Kidney (tissue), 14 donors: Measurements from ENCODE around the gene MKNK2. TPM values are rescaled to one million over a fixed set of nuclear protein-coding genes. Genes with fewer than 3 reads are reported as not detected.
A peak's percentile ranks its signal among the peaks of the same experiment; 100 is the strongest.
"Not testable (repeated sequence)": the region's sequence is repeated elsewhere in the genome, so short reads cannot be mapped to it uniquely, and the experiment has no call there.

ENCODE experiments used
- DNase-seq, 5 donors: peaks; one replicate each; pipeline ENCODE4 v3.0.0-alpha.2; 2013 to 2020
- FAIRE-seq: peaks from 2 replicates; lab custom pipeline; 2012; peaks lifted over from hg19 to GRCh38; lab: Jason Lieb, UNC
- H3K27ac ChIP-seq, 2 donors: one replicate each; pipeline ENCODE4 v1.7.0; 2013; ENCODE audit warnings: low read depth in 2 of 2, low read length in 2 of 2, inconsistent platforms in 1 of 2
- H3K27me3 ChIP-seq: one replicate; pipeline ENCODE4 v1.7.1; 2013; ENCODE audit warnings: low read length, inconsistent platforms; ENCODE audit not compliant: control insufficient read depth, insufficient read depth
- H3K36me3 ChIP-seq, 3 donors: one replicate each; pipeline versions ENCODE4 v1.7.0 to v1.7.1; 2013; ENCODE audit warnings: low read length in 3 of 3, control low read depth in 1 of 3, inconsistent platforms in 1 of 3; ENCODE audit not compliant: insufficient read depth in 3 of 3, control insufficient read depth in 2 of 3
- H3K4me1 ChIP-seq, 3 donors: one replicate each; pipeline versions ENCODE4 v1.7.0 to v1.7.1; 2013; ENCODE audit warnings: low read length in 3 of 3, inconsistent platforms in 1 of 3, low read depth in 1 of 3; ENCODE audit not compliant: control insufficient read depth in 2 of 3, insufficient read depth in 2 of 3
- H3K4me3 ChIP-seq, 3 donors: one replicate each; pipeline versions ENCODE4 v1.7.0 to v1.8.1; 2013; ENCODE audit warnings: low read length in 3 of 3, control low read depth in 1 of 3, inconsistent platforms in 1 of 3
- H3K9ac ChIP-seq, 3 donors: one replicate each; pipeline versions ENCODE4 v1.7.0 to v1.7.1; 2013; ENCODE audit warnings: low read length in 3 of 3, control low read depth in 1 of 3, inconsistent platforms in 1 of 3
- H3K9me3 ChIP-seq, 3 donors: one replicate each; pipeline versions ENCODE4 v1.7.0 to v1.7.1; 2013; ENCODE audit warnings: low read length in 3 of 3, control low read depth in 1 of 3, inconsistent platforms in 1 of 3; ENCODE audit not compliant: control insufficient read depth in 2 of 3, insufficient read depth in 1 of 3
- intact Hi-C: fragments of 100-400 bp; cut with DNase I; formaldehyde crosslinking; loops from one replicate; pipeline ENCODE4 v1.11.1; 2022
- polyA plus RNA-seq: library from polyadenylated mRNA; stranded (reverse); fragments of 350-450 nt; fragmentation: Illumina TruSeq; extraction: RNeasy Lipid Tissue Mini Kit (QIAGEN cat#74804); gene quantifications from one replicate; pipeline ENCODE4 v1.2.3, GENCODE V29; 2014; ENCODE audit warnings: low read depth, low replicate concordance; ENCODE audit not compliant: insufficient read depth
- total RNA-seq: library from RNA; stranded (reverse); fragmentation: NEBNext Ultra II Directional; extraction: Animal tissue kit (Norgen Biotek cat#: 25700); gene quantifications from one replicate; pipeline ENCODE4 v1.2.1, GENCODE V29; 2021
- TF ChIP-seq, protein P1 (sequence below): IDR thresholded peaks from 3 replicates; pipeline ENCODE4 v1.5.1; 2012; ENCODE audit warnings: mild to moderate bottlenecking, moderate library complexity, borderline replicate concordance; ENCODE audit not compliant: insufficient read depth; ENCODE audit errors: extremely low read depth
- donor health status: control.
- donor health status: control.
- donor health status: control.
- donor health status: control.
- donor health status: control.
- donor health status: DM: yes; HTN: yes; CAD: no.
- donor health status: Normal renal cell carcinoma (clear cell type).

Gene MKNK2
- total and polyA plus RNA-seq, 2 donors from 2014 or later = 67.2 to 190 TPM

GRCh38 chr19:2097203-2097885 lies 46.3 kb upstream of the MKNK2 start:
- H3K4me3 ChIP-seq = peak overlapping the region in 2 of 3 donors; percentile 44 to 65
- no peak overlapping the region for H3K9ac ChIP-seq
- peak overlapping the region; percentile 59 to 71 for H3K27ac ChIP-seq
- peaks cover 0 to 15% (median 8%) of the 10 kb centered on the region in 3 donors for H3K4me1 ChIP-seq
- TF ChIP-seq, protein P1, sequence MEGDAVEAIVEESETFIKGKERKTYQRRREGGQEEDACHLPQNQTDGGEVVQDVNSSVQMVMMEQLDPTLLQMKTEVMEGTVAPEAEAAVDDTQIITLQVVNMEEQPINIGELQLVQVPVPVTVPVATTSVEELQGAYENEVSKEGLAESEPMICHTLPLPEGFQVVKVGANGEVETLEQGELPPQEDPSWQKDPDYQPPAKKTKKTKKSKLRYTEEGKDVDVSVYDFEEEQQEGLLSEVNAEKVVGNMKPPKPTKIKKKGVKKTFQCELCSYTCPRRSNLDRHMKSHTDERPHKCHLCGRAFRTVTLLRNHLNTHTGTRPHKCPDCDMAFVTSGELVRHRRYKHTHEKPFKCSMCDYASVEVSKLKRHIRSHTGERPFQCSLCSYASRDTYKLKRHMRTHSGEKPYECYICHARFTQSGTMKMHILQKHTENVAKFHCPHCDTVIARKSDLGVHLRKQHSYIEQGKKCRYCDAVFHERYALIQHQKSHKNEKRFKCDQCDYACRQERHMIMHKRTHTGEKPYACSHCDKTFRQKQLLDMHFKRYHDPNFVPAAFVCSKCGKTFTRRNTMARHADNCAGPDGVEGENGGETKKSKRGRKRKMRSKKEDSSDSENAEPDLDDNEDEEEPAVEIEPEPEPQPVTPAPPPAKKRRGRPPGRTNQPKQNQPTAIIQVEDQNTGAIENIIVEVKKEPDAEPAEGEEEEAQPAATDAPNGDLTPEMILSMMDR = no peak
- no peaks in the 10 kb centered on the region for H3K9me3 ChIP-seq
- no peaks in the 10 kb centered on the region for H3K27me3 ChIP-seq
- DNase-seq = no peak
- intact Hi-C loops = no loop called here
- peaks cover 0 to 17% (median 6%) of the 10 kb centered on the region in 3 donors for H3K36me3 ChIP-seq
- FAIRE-seq = no peak

- H3K27ac ChIP-seq = peak within 1 kb of the TSS; percentile 93 to 97
- H3K4me1 ChIP-seq = peaks cover 0 to 15% (median 8%) of the 10 kb centered on the region in 3 donors
- no peaks in the 10 kb centered on the region for H3K9me3 ChIP-seq
- H3K36me3 ChIP-seq = peaks cover 0 to 11% (median 6%) of the 10 kb centered on the region in 3 donors
- TF ChIP-seq, protein P1 = peak; percentile 49
- peak within 1 kb of the TSS; percentile 57 to 75 (median 61) for H3K4me3 ChIP-seq
- H3K27me3 ChIP-seq = no peaks in the 10 kb centered on the region
- peak within 1 kb of the TSS in 2 of 3 donors; percentile 36 to 51 for H3K9ac ChIP-seq
- FAIRE-seq (no peak), DNase-seq (peak; percentile 99 to 100 (median 99))
- intact Hi-C loops = no loop called here
Observed at GRCh38 chr19:2096480-2097202, 45.6 kb upstream of the MKNK2 start, which contains the start of gene IZUMO4. Gene IZUMO4, plus strand, starts transcription at chr19:2096915. Its CDS starts 31 bp downstream, at chr19:2096946.

DNA sequence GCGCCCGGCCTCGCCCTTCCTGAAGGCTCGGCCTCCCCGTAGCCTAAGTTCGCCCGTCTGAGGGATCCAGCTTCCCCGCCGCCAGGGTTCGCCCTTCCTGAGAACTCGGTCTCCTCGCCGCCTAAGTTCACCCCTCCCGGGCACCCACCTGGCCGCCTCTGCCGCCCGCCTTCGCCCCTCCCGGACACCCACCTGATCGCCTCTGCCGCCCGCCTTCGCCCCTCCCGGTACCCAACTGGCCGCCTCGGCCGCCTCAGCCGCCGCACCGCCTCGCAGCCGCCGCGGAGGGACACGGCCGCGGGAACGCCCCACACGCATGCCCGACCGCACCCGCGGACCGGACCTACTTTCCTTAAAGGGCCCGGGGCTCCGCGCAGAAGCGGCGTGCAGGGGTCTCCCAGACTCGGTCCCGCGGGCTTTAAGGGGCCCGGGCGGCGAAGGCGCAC lies 45.0 kb upstream of the MKNK2 start, which contains the start of gene MOB3A:
TSS of gene MOB3A (minus strand) at position 293 of the 446 bp plus-strand sequence. CDS start 17,766 bp downstream, outside the sequence.
- Histone ChIP-seq H3K36me3 (peaks cover 0 to 9% (median 3%) of the 10 kb centered on the region in 3 donors), H3K27ac (peak within 1 kb of the TSS; percentile 93 to 97), H3K4me3 (peak within 1 kb of the TSS; percentile 61 to 75 (median 67)), H3K9me3 (no peaks in the 10 kb centered on the region), H3K27me3 (no peaks in the 10 kb centered on the region), H3K4me1 (peaks cover 0 to 15% (median 8%) of the 10 kb centered on the region in 3 donors), H3K9ac (peak within 1 kb of the TSS in 2 of 3 donors; percentile 36 to 51)
- intact Hi-C loops = no loop called here
- DNase-seq (peak in 1 of 5 donors; percentile 98), FAIRE-seq (no peak)
- TF ChIP-seq, protein P1 = peak; percentile 29

GRCh38 chr19:2091926-2092525 lies 41.0 kb upstream of the MKNK2 start:
- H3K36me3 ChIP-seq, H3K27me3 ChIP-seq, DNase-seq, intact Hi-C loops, H3K9ac ChIP-seq, FAIRE-seq, H3K27ac ChIP-seq, H3K4me3 ChIP-seq, H3K9me3 ChIP-seq: not testable (repeated sequence)
- H3K4me1 ChIP-seq = peaks cover 0 to 15% (median 1%) of the 10 kb centered on the region in 3 donors
